HG02970 (cell line): Measurements from ENCODE around the gene RILPL2.
"Not testable (repeated sequence)": the region's sequence is repeated elsewhere in the genome, so short reads cannot be mapped to it uniquely, and the experiment has no call there.

Source experiments
- ATAC-seq: cut with Tn5 transposase; IDR thresholded peaks from one replicate; pipeline ENCODE4 v1.9.1; 2021; ENCODE audit warnings: mild to moderate bottlenecking, moderate library complexity, moderate number of reproducible peaks; ENCODE audit not compliant: unreplicated experiment, low FRiP score

The RILPL2 gene

DNA sequence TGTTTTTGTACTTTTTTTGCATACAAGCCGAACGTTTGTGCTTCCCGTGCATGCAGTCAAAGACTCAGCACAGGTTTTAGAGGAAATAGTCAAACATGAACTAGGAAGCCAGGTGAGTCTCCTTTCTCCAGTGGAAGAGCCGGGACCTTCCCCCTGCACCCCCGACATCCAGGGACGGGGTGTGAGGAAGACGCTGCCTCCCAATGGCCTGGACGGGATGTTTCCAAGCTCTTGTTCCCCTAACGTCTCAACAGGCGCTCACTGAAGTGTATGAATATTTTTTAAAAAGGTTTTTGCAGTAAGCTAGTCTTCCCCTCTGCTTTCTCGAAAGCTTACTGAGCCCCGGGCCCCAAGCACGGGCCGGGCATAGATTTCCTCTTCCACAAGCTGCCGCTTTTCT, 28.6 kb downstream of the RILPL2 start:
- ATAC-seq = not testable (repeated sequence)

DNA sequence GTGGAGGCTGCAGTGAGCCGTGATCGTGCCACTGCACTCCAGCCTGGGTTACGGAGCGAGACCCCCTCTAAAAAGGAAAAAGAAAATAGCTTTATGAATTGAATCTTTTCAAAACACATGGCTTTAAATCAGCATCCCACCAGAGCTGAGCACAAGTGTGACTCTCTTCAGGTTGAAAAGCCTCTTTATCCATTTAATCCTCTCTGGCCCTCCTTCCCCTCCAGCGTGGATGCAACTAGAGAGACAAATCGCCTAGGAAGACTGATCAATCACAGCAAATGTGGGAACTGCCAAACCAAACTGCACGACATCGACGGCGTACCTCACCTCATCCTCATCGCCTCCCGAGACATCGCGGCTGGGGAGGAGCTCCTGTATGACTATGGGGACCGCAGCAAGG, 29.2 kb downstream of the RILPL2 start:
- not testable (repeated sequence) for ATAC-seq

DNA sequence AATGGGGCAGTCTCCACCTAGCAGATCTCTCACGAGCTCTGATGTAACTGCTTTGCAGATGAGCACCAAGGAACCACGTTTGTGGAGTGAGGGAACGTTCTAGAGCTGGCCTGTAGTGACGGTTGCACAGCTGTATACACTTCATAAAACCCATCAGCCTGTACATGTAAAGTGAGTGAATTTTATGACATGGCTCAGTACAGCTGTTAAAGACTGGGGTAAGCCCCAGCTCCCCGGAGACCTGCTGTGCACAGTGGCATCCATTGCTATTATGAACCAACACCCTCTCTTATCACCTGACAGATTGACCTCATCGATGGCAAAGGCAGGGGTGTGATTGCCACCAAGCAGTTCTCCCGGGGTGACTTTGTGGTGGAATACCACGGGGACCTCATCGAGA, 31.9 kb downstream of the RILPL2 start:
- ATAC-seq = no peak

DNA sequence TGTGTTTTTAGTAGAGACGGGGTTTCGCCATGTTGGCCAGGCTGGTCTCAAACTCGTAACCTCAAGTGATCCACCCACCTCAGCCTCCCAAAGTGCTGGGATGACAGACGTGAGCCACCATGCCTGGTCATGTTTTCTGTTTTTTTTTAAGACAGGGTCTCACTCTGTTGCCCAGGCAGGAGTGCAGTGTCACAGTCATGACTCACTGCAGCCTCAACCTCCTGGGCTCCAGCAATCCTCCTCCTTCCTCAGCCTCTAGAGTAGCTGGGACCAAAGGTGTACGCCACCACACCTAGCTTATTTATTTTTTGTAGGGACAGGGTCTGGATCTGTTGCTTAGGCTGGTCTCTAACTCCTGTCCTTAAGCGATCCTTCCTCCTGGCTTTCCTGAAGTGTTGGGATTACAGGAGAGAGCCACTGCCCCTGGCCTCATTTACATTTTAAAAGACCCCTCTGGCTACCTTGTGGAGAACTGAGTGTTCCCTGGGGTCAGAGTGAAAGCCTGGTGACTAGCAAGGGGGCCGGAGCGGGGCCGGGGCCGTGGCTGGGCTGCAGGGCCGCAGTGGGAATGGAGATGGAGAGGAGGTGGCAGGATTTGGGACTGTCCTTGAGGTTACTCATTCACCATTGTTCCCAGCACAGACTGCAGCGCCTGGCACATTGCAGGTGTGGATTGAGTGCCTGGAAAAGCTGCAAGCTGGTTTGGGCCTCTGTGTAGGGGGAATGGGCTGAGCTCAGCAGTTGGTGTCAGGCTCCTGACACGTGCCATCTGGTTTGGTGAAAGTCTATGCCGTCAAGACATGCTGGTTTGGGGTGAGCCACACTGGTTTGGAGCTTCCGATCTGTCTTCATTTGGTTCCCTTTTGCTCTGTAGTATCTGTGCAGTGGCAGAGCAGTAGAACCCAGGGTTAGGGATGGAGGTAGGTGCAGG, 34.5 kb downstream of the RILPL2 start:
- no peak for ATAC-seq

DNA sequence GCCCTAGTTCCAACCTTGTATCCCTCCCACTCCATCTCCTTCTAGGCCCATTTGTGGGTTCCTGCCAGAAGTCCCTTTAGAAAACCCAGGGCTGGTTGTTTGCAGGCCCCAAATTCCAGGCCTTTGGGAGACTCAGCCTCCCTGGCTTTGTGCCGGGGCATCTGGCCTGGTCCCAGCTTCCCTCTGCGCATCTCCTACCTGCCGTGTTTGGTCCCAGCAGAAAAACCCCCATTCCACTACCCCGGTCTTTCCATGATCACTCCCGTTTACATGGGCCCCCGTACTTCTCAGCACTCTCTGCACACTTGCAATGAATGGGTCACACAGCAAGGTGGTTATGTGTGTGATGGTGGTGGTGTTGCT, 37.2 kb downstream of the RILPL2 start:
- no peak for ATAC-seq

DNA sequence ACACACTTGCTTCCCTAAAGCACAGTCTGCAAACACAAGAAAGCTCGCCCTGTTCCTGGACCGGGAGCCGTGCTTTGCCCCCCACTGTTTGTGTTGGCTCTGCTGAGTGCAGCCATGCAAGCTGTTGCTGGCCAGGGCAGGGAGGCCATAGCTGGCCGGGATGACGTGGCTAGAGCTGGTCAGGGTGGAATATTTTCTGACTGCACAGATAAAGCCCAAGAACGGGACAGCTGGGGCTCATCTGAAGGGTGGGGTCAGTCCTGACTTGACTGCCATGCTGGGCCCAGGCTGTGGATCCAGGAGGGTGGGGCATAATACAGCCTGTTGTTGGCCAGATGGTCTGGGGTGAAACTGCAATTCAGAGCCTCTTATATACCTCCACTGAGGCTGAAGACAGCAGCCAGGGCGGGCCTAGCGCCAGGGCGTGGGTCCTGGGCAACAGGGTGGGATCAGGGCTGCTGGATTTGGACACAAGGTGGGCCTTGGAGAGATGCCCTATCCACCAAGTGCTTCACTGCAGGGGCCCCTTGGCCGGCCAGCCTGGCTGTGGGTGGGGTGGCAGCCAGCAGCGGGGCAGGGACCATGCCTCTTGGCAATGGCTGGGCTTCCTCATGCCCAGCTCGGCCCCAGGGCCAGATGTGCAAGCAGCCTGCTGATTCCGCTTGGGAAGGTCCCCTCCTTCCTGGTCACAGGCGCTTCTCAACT, 37.8 kb downstream of the RILPL2 start:
- ATAC-seq = no peak

DNA sequence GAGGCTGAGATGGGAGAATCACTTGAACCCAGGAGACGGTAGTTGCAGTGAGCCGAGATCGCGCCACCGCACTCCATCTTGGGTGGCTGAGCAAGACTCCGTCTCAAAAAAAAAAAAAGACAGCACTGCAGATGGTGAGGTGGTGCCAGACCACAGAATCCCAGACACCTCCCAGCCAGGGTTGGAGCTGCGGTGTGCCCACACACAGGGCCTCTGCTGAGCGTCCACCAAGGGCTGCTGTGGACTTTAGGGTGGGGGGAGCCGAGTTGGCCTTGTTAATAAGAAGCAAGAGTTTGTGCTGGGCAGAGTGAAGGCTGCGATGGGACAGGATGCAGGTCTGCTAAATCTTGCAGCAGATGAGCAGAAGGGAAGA, 38.3 kb downstream of the RILPL2 start:
- no peak for ATAC-seq

DNA sequence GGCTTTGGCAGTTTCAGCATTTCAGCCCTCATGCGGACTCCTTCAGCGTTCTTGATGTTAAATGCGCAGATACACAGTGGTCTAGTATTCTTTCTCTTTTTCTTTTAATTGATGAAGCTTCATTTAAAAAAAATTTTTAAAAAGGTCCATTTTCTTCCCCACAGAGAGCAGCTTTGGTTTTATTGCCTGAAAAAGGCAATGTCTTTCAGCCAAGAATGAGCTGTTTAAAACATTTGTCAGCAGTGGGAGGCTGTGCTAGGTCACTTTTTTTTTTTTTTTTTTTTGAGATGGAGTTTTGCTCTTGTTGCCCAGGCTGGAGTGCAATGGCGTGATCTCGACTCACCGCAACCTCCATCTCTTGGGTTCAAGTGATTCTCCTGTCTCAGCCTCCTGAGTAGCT, 39.1 kb downstream of the RILPL2 start:
- no peak for ATAC-seq

DNA sequence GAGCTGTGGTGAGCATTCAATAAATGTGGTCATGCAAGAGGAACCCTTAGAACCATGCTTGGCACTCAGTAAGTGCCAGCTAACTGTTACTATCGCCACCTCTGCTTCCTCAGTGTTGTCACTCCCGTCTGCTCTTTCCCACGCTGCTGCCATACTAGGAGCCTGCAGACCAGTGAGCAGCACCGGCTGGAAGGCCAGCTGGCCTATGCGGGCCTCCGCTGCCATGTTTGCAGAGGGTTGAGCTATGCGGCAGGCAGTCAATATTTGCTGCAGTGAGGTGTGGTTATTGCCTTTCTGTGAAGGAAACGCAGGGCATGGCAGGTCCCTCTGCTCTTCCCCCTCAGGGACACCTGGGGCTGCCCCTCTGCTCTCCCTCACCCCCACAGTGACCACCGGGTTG, 39.5 kb downstream of the RILPL2 start:
- ATAC-seq = no peak

DNA sequence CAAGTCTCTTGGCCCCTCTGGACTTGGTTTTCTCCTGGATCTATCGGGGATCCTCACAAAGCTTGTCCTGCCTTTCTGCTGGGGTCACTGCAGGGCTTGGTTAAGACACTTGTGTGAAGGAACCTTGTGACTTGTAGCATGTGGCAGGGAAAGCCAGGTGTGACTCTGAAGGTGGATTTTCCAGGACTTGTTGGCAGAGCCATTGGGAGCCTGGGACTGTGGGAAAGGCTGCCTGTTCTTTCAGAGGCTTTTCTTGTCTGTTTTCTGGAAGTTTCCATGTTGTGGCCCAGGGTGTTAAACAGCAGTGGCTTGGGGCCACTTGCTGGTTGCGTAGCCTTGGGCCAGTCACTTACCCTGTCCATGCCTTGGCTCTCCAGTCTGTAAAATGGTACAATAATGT, 39.9 kb downstream of the RILPL2 start:
- ATAC-seq = no peak

DNA sequence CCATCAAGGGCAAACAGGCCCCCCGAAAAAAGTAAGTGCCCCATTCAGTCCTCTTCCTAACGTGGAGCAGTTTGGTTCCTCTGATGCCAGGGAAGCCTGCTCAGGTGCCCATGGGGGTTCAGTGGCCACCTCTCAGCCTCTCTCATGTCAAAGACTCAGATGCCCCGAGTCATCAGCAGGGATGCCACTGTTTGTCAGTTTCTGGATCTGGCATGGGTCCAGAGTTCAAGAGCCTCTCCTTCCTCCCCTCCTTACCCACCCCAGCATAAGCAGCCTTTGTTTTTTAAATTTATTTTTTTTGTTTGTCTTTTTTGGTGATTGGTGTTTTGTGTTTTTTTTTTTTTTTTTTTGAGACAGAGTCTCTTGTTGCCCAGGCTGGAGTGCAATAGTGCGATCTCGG, 41.2 kb downstream of the RILPL2 start:
- ATAC-seq = no peak

DNA sequence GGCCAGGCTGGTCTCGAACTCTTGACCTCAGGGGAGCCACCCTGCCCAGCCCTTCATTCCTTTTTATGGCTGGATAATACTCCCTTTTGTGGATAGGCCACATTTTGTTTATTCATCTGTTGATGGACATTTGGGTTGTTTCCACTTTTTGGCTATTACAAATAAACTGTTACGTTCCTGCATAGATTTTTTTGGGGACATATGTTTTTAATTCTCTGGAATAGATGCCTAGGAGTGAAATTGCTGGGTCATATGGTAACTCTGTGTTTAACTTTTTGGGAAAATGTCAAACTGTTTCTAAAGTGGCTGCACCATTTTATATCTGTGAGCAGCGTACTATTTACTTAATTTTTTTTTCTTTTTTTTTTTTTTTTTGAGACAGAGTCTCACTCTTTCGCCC, 42.7 kb downstream of the RILPL2 start:
- ATAC-seq = no peak

DNA sequence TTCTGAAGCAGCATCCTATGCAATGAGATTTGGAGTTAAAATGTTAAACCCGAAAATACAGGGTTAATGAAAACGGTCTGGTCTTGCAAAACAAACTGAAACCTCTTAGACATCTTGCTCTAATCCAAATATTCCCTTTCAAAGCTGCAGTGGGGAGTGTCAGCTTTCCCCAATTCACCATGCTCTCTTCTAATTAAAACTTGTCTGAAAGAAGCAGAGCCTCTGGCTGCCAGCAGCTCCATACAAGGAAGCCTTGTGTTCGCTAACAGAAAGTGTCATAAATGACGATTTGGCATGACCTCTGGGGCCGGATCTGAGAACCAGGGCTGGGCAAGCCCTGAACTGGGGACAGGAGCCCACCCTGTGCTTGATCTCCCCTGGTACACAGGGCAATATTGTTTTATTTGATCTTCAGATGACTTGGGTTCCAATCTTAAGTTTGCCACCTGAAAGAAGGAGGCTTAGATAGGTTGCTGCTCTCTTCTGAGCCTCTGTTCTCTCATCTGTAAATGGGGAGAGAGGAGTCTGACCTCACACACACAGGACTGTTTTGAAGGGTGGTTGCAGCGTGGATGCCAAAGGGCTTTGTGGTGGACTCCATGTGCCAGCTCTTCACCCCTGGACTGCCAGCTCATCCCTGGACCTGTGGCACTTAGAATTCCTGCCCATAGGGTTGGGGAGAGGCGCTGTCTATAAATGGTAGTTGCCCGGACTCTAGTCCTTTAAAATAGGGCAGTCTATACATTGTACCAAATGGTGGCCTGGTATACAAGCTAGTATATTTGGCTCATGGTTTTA, 44.7 kb downstream of the RILPL2 start:
- no peak for ATAC-seq

DNA sequence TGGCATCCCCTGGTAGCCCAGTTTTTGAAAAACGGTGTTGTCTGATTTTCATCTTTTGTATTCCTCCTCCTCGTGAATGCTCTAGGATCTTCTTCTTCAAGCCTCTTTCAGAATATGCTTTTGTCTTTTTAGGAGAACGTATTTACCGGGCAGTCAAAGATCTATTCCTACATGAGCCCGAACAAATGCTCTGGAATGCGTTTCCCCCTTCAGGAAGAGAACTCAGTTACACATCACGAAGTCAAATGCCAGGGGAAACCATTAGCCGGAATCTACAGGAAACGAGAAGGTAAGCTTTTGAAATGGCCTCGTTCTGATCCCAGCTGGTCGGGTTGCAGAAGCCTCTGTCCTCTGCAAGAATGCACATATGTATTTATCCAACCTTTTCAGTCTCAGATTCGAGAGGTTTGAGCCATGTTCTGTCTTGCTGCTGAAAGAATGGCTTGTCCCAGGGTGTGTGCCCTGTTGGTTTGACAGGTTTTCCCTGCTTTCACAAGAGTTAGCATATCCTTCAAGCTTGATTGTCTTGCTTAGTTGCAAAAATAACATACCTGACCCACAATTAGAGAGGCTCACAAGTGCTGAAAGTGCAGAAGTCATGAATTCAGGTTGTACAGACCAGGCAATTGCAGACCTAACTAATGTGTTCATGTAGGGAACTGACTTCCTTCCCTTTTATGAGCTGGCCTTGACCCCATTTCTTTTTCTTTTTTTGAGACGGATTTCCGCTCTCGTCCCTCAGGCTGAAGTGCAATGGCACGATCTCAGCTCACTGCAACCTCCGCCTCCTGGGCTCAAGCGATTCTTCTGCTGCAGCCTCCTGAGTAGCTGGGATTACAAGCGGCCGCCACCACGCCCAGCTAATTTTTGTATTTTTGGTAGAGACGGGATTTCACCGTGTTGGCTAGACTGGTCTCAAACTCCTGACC, 45.7 kb downstream of the RILPL2 start:
- no peak for ATAC-seq

DNA sequence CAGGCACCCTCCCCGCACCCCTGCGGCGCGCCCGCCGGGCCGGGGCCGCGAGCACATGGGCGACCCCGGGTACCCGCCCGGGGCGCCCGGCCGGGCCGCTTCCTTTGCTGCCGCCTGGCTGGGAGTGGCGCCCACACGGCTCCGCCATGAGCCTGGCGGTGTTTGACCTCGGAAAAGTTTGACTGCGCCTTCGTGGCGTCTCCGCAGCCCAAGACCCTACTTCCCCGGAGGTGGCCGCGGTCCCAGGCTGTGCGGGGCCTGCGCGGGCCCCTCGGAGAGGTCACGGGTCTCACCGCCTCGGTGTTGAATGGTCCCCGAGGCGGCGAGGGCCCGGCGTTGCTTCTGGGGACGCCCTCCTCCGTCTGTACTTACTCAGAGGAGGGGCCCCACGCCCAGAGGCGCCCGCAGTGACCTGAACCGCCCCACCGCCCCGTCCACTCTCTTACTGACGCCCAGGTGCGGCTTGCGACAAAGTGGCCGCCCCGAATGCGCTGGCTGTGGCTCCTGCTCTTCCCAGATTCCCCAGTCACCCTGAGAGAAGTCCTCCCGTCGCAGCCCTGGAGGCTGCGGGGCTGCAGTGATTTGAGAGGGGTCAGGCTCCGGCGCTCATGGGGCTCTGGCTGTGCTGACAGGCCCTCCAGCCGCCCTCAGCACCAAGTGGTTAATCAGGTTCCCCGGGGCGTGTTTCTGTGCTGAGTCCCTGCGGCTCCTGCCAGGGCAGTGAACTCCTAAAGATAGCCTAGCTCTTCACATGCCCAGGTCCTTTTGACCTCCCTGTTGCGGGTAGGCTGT, 46.7 kb downstream of the RILPL2 start:
- ATAC-seq = peak; percentile 19

DNA sequence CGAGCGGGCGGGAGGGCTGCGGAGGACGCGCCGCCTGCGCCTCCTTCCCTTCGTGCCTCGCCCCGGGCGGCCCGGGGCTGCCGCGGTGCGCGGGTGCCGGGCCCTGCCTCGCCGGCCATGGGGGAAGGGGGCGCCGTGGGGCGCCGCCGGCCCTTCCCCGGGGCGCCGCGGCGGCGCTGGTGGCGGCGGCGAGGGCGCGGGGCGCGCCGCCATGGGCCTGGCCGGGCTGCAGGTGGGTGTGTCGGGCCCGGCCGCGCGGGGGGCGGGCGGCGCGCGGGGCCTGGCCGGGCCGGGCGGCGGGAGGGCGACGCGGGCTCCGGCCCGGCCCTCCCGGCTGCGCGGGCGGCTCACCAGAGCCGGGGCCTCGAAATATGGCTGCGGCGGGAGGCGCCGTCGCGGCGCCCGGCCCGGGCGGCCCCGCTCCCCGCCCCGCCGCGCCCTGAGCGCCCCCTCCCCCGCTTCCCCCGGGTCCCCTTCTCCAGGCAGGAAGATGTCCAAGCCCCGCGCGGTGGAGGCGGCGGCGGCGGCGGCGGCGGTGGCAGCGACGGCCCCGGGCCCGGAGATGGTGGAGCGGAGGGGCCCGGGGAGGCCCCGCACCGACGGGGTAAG, 47.4 kb downstream of the RILPL2 start:
- no peak for ATAC-seq

DNA sequence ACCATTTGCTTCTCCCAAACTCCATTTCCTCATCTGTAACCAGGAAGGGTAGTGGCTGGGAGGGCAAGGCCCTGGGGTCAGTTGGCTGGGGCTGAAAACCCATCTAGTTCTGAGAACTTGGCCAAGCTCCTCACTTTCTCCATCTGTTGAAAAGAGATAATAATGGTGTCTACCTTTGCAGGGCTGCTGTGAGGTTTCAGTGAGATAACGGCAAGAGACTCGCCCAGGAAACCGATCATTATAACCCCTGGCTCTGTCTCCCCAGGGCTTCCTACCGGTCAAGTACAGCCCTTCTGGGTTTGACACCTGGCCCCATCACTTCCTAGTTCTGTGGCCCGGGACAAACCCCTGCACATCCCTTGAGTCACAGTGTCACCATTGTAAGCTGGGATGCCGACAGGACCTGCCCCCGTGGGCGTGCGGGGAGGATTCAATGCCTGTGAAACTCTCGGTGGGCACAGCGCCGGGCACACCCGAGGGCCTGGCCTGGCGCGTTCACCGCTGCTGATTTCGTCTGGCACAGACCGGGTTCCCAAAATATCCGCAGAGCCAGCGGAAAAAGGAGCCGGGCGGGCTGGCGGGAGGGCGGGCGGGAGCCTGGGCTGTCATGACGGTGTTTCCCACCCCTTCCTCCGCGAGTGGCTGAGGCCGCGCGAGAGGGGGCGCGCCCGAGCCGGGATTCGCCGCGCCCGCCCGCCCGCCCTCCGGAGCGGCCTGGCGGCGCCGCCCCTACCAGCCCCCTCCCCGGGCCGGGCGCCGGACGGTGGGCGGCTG, 48.1 kb downstream of the RILPL2 start:
- ATAC-seq = peak; percentile 35

DNA sequence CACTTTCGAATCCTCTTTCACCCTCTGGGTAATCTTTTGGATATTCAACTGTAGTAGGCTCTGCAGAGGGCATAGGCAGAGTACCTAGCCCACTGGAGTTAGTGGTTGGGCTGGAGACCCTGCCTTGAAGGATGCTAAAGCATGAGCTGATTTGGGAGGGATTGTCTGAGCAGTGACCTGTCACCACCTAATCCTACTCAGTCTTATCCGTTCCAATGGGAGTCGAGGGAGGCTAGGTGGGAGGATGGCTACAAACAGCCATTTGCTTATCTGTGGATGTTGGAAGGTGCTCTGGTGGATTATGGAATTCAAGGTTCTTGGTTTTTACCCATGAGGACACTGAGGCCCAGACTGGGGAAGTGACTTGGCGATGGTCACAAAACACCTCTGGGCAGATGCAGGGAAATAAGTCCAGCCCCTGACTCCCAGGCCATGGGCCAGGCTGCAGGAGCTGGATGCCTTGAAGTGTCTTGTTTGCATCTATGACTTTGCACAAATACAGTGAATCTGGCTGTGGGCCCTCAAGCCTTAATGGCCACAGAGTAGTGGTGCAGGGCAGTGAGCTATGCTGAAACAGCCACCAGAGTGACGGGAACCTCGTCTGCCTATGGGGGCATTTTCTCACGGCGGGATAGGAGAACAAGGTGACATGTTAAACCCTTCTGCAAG, 48.8 kb downstream of the RILPL2 start:
- no peak for ATAC-seq
